Measurements from ENCODE around the gene KIF26A.

- TF ChIP-seq CTCF (tag by site-specific recombination; IDR thresholded peaks at IDR 0.05) (no peak), ZNF19 (tag by site-specific recombination; IDR thresholded peaks at IDR 0.05; ENCODE audit: low read depth) (no peak), HOXA7 (CRISPR knock-in tag; IDR thresholded peaks at IDR 0.05; ENCODE audit: borderline replicate concordance) (no peak), ZNF629 (tag by site-specific recombination; IDR thresholded peaks at IDR 0.05) (no peak), ZNF747 (tag by site-specific recombination; IDR thresholded peaks at IDR 0.05) (no peak)
- TF ChIP-seq, protein P1, sequence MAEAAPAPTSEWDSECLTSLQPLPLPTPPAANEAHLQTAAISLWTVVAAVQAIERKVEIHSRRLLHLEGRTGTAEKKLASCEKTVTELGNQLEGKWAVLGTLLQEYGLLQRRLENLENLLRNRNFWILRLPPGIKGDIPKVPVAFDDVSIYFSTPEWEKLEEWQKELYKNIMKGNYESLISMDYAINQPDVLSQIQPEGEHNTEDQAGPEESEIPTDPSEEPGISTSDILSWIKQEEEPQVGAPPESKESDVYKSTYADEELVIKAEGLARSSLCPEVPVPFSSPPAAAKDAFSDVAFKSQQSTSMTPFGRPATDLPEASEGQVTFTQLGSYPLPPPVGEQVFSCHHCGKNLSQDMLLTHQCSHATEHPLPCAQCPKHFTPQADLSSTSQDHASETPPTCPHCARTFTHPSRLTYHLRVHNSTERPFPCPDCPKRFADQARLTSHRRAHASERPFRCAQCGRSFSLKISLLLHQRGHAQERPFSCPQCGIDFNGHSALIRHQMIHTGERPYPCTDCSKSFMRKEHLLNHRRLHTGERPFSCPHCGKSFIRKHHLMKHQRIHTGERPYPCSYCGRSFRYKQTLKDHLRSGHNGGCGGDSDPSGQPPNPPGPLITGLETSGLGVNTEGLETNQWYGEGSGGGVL (tag by site-specific recombination; IDR thresholded peaks at IDR 0.05), result no peak
Measured at GRCh38 chr14:104163541-104163940, 25.2 kb downstream of the KIF26A start.

Measured in HEK293 (cell line).